Hepatocyte (in vitro differentiated cells): ENCODE data around the gene SLC2A10. TPM values are rescaled to one million over a fixed set of nuclear protein-coding genes. Genes with fewer than 3 reads are reported as not detected.

Experiments used
- DNase-seq: peaks from one replicate; pipeline ENCODE4 v3.0.0-alpha.2; 2016; ENCODE audit warnings: low spot score
- H2AFZ ChIP-seq: fragments of 200-600 bp; sonication (generic); 2 replicates; pipeline ENCODE4 v1.6.0; 2016; ENCODE audit warnings: antibody characterized with exemption, mild to moderate bottlenecking
- H3K27ac ChIP-seq: fragments of 200-600 bp; sonication (generic); 2 replicates; pipeline ENCODE4 v1.5.1; 2016; ENCODE audit warnings: mild to moderate bottlenecking
- H3K27me3 ChIP-seq: fragments of 200-600 bp; sonication (generic); 2 replicates; pipeline ENCODE4 v1.6.1; 2016
- H3K36me3 ChIP-seq: fragments of 200-600 bp; sonication (generic); replicated peaks from 2 replicates; pipeline ENCODE4 v1.5.1; 2016; ENCODE audit warnings: low read depth; ENCODE audit not compliant: insufficient read depth
- H3K4me1 ChIP-seq: fragments of 200-600 bp; sonication (generic); 2 replicates; pipeline ENCODE4 v1.5.1; 2016; ENCODE audit warnings: mild to moderate bottlenecking, moderate library complexity; ENCODE audit not compliant: insufficient read depth
- H3K4me2 ChIP-seq: fragments of 200-600 bp; sonication (generic); 2 replicates; pipeline ENCODE4 v1.6.0; 2016
- H3K4me3 ChIP-seq: fragments of 200-600 bp; sonication (generic); 2 replicates; pipeline ENCODE4 v1.5.1; 2016; ENCODE audit warnings: mild to moderate bottlenecking
- H3K79me2 ChIP-seq: fragments of 200-600 bp; sonication (generic); 2 replicates; pipeline ENCODE4 v1.6.0; 2017; ENCODE audit warnings: mild to moderate bottlenecking
- H3K9me2 ChIP-seq: fragments of 200-600 bp; sonication (generic); replicated peaks from 2 replicates; pipeline ENCODE4 v1.6.0; 2017; ENCODE audit warnings: mild to moderate bottlenecking; ENCODE audit not compliant: insufficient read depth
- H3K9me3 ChIP-seq: fragments of 200-600 bp; sonication (generic); 2 replicates; pipeline ENCODE4 v1.5.1; 2016; ENCODE audit warnings: low read depth, mild to moderate bottlenecking
- H4K20me1 ChIP-seq: fragments of 200-600 bp; sonication (generic); 2 replicates; pipeline ENCODE4 v1.6.0; 2016; ENCODE audit warnings: mild to moderate bottlenecking; ENCODE audit not compliant: insufficient read depth, poor library complexity, severe bottlenecking
- EZH2 ChIP-seq: fragments of 200-600 bp; sonication (generic); IDR thresholded peaks from 2 replicates; pipeline ENCODE4 v1.6.1; 2016; ENCODE audit warnings: antibody characterized with exemption, mild to moderate bottlenecking, borderline replicate concordance
- EZH2phosphoT487 ChIP-seq: fragments of 200-600 bp; sonication (generic); IDR thresholded peaks from one replicate; pipeline ENCODE4 v1.6.1; 2018; ENCODE audit warnings: antibody characterized with exemption, mild to moderate bottlenecking, low read depth, moderate library complexity; ENCODE audit not compliant: unreplicated experiment, severe bottlenecking
- WGBS: methylation state at CpG from one replicate; pipeline ENCODE4 v1.1.6; 2016; ENCODE audit warnings: low lambda C conversion rate; ENCODE audit errors: missing lambda C conversion rate; 5-methylcytosine and 5-hydroxymethylcytosine counted together
- polyA plus RNA-seq: library from polyadenylated mRNA; unstranded; fragments of >200 nt; fragmentation: Nextera tagmentation; extraction: Ambion mirVana; gene quantifications from 2 replicates; pipeline ENCODE4 v1.2.1, GENCODE V29; 2016
- total RNA-seq: library from RNA; depleted of rRNA; stranded (reverse); fragments of >200 nt; gene quantifications from 2 replicates; pipeline ENCODE4 v1.2.3, GENCODE V29; 2014
- TF ChIP-seq, protein P1 (sequence below): fragments of 200-600 bp; sonication (generic); IDR thresholded peaks from 2 replicates; pipeline ENCODE4 v1.5.1; 2016; ENCODE audit warnings: antibody characterized with exemption, mild to moderate bottlenecking; ENCODE audit not compliant: poor library complexity

Gene SLC2A10
- total and polyA plus RNA-seq, 2 experiments from 2014 or later = 23.4 to 37.2 TPM

DNA sequence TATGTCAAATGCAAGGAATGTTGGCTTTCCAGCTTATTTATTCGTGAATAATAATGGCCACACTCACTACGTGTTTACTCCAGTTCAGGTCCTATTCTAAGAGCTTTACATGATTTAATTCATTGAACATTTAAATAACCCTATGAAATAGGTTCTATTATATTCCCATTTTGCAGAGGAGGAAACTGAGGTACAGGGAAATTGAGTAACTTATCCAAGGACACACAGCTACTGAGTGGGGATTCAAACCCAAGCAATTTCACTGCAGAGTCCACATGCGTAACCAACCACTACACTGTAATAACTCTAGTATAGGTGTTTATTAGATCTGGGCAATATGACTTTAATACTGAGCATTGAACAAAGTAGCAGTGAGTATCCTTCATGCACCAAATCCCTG is 45.9 kb upstream of the SLC2A10 start:
- Histone ChIP-seq H3K4me1 (no peaks in the 10 kb centered on the region), H3K79me2 (no peaks in the 10 kb centered on the region), H3K27me3 (no peaks in the 10 kb centered on the region), H3K27ac (no peak overlapping the region), H3K9me2 (no peaks in the 10 kb centered on the region), H3K36me3 (no peaks in the 10 kb centered on the region), H4K20me1 (no peaks in the 10 kb centered on the region), H3K4me3 (no peak overlapping the region), H3K4me2 (no peak overlapping the region), H3K9me3 (no peaks in the 10 kb centered on the region), H2AFZ (no peak overlapping the region)
- TF ChIP-seq EZH2phosphoT487 (no peak), EZH2 (no peak)
- TF ChIP-seq, protein P1, sequence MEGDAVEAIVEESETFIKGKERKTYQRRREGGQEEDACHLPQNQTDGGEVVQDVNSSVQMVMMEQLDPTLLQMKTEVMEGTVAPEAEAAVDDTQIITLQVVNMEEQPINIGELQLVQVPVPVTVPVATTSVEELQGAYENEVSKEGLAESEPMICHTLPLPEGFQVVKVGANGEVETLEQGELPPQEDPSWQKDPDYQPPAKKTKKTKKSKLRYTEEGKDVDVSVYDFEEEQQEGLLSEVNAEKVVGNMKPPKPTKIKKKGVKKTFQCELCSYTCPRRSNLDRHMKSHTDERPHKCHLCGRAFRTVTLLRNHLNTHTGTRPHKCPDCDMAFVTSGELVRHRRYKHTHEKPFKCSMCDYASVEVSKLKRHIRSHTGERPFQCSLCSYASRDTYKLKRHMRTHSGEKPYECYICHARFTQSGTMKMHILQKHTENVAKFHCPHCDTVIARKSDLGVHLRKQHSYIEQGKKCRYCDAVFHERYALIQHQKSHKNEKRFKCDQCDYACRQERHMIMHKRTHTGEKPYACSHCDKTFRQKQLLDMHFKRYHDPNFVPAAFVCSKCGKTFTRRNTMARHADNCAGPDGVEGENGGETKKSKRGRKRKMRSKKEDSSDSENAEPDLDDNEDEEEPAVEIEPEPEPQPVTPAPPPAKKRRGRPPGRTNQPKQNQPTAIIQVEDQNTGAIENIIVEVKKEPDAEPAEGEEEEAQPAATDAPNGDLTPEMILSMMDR = no peak
- WGBS = 94% methylated on average over 3 of the region's 3 CpGs
- DNase-seq = no peak

DNA sequence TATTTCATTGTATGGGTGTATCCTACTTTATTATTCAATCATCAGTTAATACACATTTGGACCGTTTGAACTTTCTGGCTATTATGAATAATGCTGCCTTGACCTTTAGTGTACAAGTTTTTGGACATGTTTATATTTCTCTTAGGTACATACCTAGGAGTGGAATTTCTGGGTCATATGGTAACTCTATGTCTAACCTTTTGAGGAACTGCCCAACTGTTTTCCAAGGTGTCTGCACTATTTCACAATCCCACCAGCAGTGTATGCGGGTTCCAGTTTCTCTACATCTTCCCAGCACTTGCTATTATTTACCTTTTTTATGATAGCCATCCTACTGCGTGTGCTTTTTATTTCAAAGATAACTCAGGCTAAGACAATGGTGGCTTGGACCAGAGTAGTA is 43.8 kb upstream of the SLC2A10 start:
- Histone ChIP-seq H3K4me1 (no peaks in the 10 kb centered on the region), H3K36me3 (no peaks in the 10 kb centered on the region), H3K79me2 (no peaks in the 10 kb centered on the region), H3K4me3 (no peak overlapping the region), H3K27ac (no peak overlapping the region), H3K9me2 (no peaks in the 10 kb centered on the region), H2AFZ (no peak overlapping the region), H3K27me3 (no peaks in the 10 kb centered on the region), H3K4me2 (no peak overlapping the region), H3K9me3 (no peaks in the 10 kb centered on the region), H4K20me1 (no peaks in the 10 kb centered on the region)
- WGBS = 82% methylated on average over 3 of the region's 3 CpGs
- DNase-seq = no peak
- TF ChIP-seq, protein P1 = no peak
- TF ChIP-seq EZH2phosphoT487 (no peak), EZH2 (no peak)

DNA sequence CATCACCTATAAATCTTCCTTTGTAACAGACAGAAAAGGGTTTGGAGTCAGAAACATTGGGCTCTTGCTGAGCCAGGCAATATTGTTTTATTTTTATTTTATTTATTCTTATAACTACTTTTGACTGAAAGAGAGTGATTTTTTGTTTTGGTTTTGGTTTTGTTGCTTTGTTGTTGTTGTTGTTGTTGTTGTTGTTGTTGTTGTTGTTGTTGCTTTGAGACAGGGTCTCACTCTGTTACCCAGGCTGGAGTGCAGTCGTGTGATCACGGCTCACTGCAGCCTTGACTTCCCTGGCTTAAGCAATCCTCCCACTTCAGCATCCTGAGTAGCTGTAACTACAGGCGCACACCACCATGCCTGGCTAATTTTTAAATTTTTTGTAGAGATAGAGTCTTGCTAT is 43.1 kb upstream of the SLC2A10 start:
- Histone ChIP-seq H3K4me1 (no peaks in the 10 kb centered on the region), H3K9me2 (no peaks in the 10 kb centered on the region), H3K79me2 (no peaks in the 10 kb centered on the region), H3K27me3 (no peaks in the 10 kb centered on the region), H4K20me1 (no peaks in the 10 kb centered on the region), H3K4me2 (no peak overlapping the region), H3K9me3 (no peaks in the 10 kb centered on the region), H3K4me3 (no peak overlapping the region), H3K36me3 (no peaks in the 10 kb centered on the region), H3K27ac (no peak overlapping the region), H2AFZ (no peak overlapping the region)
- no peak for DNase-seq
- WGBS = 98% methylated on average over 3 of the region's 3 CpGs
- TF ChIP-seq EZH2 = no peak

DNA sequence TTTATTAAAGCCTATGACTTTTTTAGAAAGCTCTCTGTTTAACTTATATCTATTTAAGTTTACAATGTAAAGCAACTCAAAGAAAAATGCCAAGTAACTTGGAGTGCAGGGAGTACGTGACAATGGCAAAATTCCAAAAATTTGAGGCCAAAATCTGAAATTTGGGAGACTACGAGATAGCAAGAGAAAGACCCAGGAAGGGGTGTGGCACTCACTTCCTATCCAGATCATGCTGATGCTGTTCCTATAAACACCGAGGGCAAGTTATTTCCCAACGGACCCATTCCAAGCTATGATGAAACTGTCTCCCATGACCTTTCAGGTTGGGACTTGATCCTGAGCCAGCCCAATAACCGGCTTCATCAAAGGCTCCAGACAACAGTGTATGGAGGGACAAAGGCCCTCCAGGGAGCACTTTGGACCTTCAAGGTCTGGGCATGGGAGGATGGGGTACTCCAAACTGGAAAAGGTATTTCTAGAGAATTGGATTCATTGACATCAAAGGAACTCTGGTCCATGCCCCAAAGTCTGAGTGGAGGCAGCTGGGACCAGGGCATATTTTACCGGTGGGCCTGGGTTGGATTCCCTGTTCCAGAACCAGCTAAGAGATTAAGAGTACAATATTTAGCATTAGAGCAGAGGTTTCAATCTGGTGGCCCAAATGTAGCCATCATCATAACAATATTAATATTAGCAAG is 42.5 kb upstream of the SLC2A10 start:
- 86% methylated on average over 6 of the region's 6 CpGs for WGBS
- no peak overlapping the region for H3K27ac ChIP-seq
- no peaks in the 10 kb centered on the region for H3K79me2 ChIP-seq
- no peaks in the 10 kb centered on the region for H3K9me3 ChIP-seq
- no peaks in the 10 kb centered on the region for H3K36me3 ChIP-seq
- no peaks in the 10 kb centered on the region for H3K27me3 ChIP-seq
- no peak for DNase-seq
- H3K9me2 ChIP-seq = no peaks in the 10 kb centered on the region
- H3K4me1 ChIP-seq = no peaks in the 10 kb centered on the region
- no peak overlapping the region for H2AFZ ChIP-seq
- no peaks in the 10 kb centered on the region for H4K20me1 ChIP-seq
- H3K4me2 ChIP-seq = no peak overlapping the region
- no peak overlapping the region for H3K4me3 ChIP-seq
- TF ChIP-seq, protein P1 = no peak
- TF ChIP-seq EZH2phosphoT487 (no peak), EZH2 (no peak)
